ENCODE results near the gene SERPINC1. TPM values are rescaled to one million over a fixed set of nuclear protein-coding genes. Genes with fewer than 3 reads are reported as not detected.
A peak's percentile ranks its signal among the peaks of the same experiment; 100 is the strongest.

SERPINC1 gene
- total RNA-seq, 1 donor from 2014 or later = not detected

DNA sequence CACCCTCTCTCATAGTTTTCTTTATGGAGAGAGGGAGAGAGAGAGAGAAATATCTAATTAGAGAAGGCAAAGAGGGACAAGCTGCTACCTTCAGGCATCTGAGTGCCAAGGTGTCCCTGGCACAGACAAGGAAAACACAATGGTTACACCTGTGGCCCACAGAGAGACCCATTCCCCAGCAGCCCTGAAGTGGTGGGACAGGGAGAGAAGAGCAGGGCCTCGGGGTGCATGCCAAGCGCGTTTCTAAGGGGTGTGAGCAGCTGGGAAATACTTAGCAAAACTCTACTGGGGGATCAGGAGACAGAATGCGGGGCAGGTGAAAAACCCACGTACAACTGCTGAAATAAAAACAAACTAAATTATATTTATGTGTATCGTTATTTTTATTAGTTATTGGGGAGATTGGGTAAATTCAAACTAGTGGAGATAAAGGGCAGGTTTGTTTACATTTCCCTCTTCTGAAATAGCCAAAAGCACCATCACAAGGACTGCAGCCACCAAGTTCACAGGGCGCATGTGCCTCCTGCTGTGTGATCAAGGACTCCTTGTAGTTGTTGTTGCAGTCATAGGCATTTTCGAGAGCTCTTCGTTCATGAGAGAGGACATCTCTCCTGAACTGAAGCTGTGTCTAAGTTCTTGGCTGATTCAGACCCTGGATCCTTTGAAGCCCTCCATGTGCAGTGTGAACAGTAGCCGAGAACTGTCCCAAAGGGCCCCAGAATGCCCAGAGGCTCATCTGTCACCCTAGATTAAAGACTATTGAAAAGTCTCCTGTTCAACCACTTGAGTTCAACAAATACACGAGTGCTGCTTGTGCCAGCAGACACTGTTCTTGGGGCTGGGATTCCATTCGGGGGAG is 737 bp upstream of the SERPINC1 start:
- peaks cover 3% of the 10 kb centered on the region for H3K27me3 ChIP-seq (ENCODE audit: insufficient read depth, low read length)
- Mint-ChIP-seq H3K9me3 (ENCODE audit: unreplicated experiment) (peaks cover 4% of the 10 kb centered on the region), H3K4me3 (ENCODE audit: unreplicated experiment) (no peak overlapping the region), H3K4me1 (ENCODE audit: low read depth, unreplicated experiment) (no peaks in the 10 kb centered on the region), H3K27me3 (ENCODE audit: low read depth, unreplicated experiment) (peaks cover 12% of the 10 kb centered on the region), H3K36me3 (ENCODE audit: low read depth, unreplicated experiment) (peaks cover 3% of the 10 kb centered on the region), H3K27ac (ENCODE audit: unreplicated experiment) (peak overlapping the region; percentile 73)
- no peaks in the 10 kb centered on the region for H4K20me1 ChIP-seq (ENCODE audit: insufficient read depth, low read length)
- no peak overlapping the region for H3K4me2 ChIP-seq (ENCODE audit: low read length)
- DNase-seq (ENCODE audit: low read depth) (no peak), FAIRE-seq (no peak)
- no peaks in the 10 kb centered on the region for H3K9me3 ChIP-seq (ENCODE audit: insufficient read depth, low read depth, low read length)
- H3K4me1 ChIP-seq (ENCODE audit: insufficient read depth, low read length) = no peaks in the 10 kb centered on the region
- no peak overlapping the region for H2AFZ ChIP-seq (ENCODE audit: low read depth, low read length)
- no peaks in the 10 kb centered on the region for H3K36me3 ChIP-seq (ENCODE audit: insufficient read depth, low read length)
- H3K9ac ChIP-seq (ENCODE audit: low read length) = no peak overlapping the region
- no peak for TF ChIP-seq EZH2 (IDR thresholded peaks at IDR 0.05; ENCODE audit: insufficient read depth, low read length)
- TF ChIP-seq, protein P1, sequence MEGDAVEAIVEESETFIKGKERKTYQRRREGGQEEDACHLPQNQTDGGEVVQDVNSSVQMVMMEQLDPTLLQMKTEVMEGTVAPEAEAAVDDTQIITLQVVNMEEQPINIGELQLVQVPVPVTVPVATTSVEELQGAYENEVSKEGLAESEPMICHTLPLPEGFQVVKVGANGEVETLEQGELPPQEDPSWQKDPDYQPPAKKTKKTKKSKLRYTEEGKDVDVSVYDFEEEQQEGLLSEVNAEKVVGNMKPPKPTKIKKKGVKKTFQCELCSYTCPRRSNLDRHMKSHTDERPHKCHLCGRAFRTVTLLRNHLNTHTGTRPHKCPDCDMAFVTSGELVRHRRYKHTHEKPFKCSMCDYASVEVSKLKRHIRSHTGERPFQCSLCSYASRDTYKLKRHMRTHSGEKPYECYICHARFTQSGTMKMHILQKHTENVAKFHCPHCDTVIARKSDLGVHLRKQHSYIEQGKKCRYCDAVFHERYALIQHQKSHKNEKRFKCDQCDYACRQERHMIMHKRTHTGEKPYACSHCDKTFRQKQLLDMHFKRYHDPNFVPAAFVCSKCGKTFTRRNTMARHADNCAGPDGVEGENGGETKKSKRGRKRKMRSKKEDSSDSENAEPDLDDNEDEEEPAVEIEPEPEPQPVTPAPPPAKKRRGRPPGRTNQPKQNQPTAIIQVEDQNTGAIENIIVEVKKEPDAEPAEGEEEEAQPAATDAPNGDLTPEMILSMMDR (IDR thresholded peaks at IDR 0.05; ENCODE audit: insufficient read depth, low read depth, low read length) = no peak
- no peak overlapping the region for H3K4me3 ChIP-seq (ENCODE audit: insufficient read depth, low read depth, low read length)
- no peaks in the 10 kb centered on the region for H3K79me2 ChIP-seq (ENCODE audit: insufficient read depth, low read length)
- H3K27ac ChIP-seq (ENCODE audit: low read depth, low read length) = no peak overlapping the region

DNA sequence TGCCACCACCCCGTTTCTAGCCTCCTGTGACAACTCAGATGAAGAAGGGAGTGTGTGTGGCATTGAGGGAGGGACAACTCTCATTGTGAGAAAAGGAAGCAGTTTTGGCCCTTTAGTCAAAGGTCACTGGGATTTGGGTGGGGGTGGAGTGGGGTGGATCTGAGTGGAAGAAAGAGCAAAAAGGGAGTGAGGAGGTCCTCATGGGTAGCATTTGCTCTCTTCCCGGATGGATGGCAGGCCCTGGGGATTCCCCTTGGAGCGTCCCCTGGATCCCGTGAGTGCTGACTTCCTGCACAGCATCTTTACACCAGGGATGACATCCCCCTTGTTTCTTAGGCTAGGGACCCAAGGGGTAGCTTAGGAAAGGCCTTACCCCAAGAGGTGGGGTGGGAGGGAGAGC is 460 bp downstream of the SERPINC1 start:
- Histone ChIP-seq H3K9me3 (ENCODE audit: insufficient read depth, low read depth, low read length) (no peaks in the 10 kb centered on the region), H2AFZ (ENCODE audit: low read depth, low read length) (no peak overlapping the region), H3K27ac (ENCODE audit: low read depth, low read length) (no peak overlapping the region), H3K36me3 (ENCODE audit: insufficient read depth, low read length) (no peaks in the 10 kb centered on the region), H3K4me3 (ENCODE audit: insufficient read depth, low read depth, low read length) (no peak overlapping the region), H3K9ac (ENCODE audit: low read length) (no peak overlapping the region), H4K20me1 (ENCODE audit: insufficient read depth, low read length) (no peaks in the 10 kb centered on the region), H3K4me1 (ENCODE audit: insufficient read depth, low read length) (no peaks in the 10 kb centered on the region), H3K27me3 (ENCODE audit: insufficient read depth, low read length) (no peaks in the 10 kb centered on the region), H3K4me2 (ENCODE audit: low read length) (no peak overlapping the region), H3K79me2 (ENCODE audit: insufficient read depth, low read length) (no peaks in the 10 kb centered on the region)
- peaks cover 20% of the 10 kb centered on the region for H3K27me3 Mint-ChIP-seq (ENCODE audit: low read depth, unreplicated experiment)
- no peak for TF ChIP-seq EZH2 (IDR thresholded peaks at IDR 0.05; ENCODE audit: insufficient read depth, low read length)
- TF ChIP-seq, protein P1 (IDR thresholded peaks at IDR 0.05; ENCODE audit: insufficient read depth, low read depth, low read length) = no peak
- H3K4me3 Mint-ChIP-seq (ENCODE audit: unreplicated experiment) = no peak overlapping the region
- FAIRE-seq (no peak), DNase-seq (ENCODE audit: low read depth) (no peak)
- H3K27ac Mint-ChIP-seq (ENCODE audit: unreplicated experiment) = no peak overlapping the region
- peaks cover 3% of the 10 kb centered on the region for H3K36me3 Mint-ChIP-seq (ENCODE audit: low read depth, unreplicated experiment)
- H3K9me3 Mint-ChIP-seq (ENCODE audit: unreplicated experiment) = peaks cover 4% of the 10 kb centered on the region
- H3K4me1 Mint-ChIP-seq (ENCODE audit: low read depth, unreplicated experiment) = no peaks in the 10 kb centered on the region

DNA sequence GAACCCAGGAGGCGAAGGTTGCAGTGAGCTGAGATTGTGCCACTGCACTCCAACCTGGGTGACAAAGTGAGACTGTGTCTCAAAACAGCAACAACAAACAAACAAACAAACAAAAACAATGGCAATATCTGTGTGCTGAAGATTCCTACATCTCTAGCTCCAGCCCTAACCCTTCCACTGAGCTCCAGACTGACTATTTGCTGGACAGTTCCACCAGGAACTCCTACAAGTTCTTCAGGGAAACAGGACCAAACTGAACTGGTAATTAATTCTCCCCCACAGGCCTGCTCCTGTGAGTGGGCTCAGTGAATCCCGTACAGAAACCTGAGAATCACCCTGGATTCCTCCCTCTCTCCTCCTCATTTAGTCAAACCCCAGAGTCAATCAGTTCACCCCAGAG is 1.5 kb downstream of the SERPINC1 start:
- no peaks in the 10 kb centered on the region for H4K20me1 ChIP-seq (ENCODE audit: insufficient read depth, low read length)
- no peaks in the 10 kb centered on the region for H3K4me1 Mint-ChIP-seq (ENCODE audit: low read depth, unreplicated experiment)
- FAIRE-seq = no peak

More for the DNA sequence above, 1.5 kb downstream of the SERPINC1 start:
- Histone ChIP-seq H3K4me2 (ENCODE audit: low read length) (no peak overlapping the region), H3K36me3 (ENCODE audit: insufficient read depth, low read length) (no peaks in the 10 kb centered on the region), H3K27me3 (ENCODE audit: insufficient read depth, low read length) (no peaks in the 10 kb centered on the region), H3K9me3 (ENCODE audit: insufficient read depth, low read depth, low read length) (no peaks in the 10 kb centered on the region), H2AFZ (ENCODE audit: low read depth, low read length) (no peak overlapping the region), H3K4me3 (ENCODE audit: insufficient read depth, low read depth, low read length) (no peak overlapping the region), H3K4me1 (ENCODE audit: insufficient read depth, low read length) (no peaks in the 10 kb centered on the region), H3K9ac (ENCODE audit: low read length) (no peak overlapping the region), H3K79me2 (ENCODE audit: insufficient read depth, low read length) (no peaks in the 10 kb centered on the region), H3K27ac (ENCODE audit: low read depth, low read length) (no peak overlapping the region)
- Mint-ChIP-seq H3K27ac (ENCODE audit: unreplicated experiment) (no peak overlapping the region), H3K36me3 (ENCODE audit: low read depth, unreplicated experiment) (peaks cover 3% of the 10 kb centered on the region), H3K27me3 (ENCODE audit: low read depth, unreplicated experiment) (peaks cover 24% of the 10 kb centered on the region), H3K9me3 (ENCODE audit: unreplicated experiment) (no peaks in the 10 kb centered on the region), H3K4me3 (ENCODE audit: unreplicated experiment) (no peak overlapping the region)
- TF ChIP-seq EZH2 (IDR thresholded peaks at IDR 0.05; ENCODE audit: insufficient read depth, low read length) = no peak
- TF ChIP-seq, protein P1 (IDR thresholded peaks at IDR 0.05; ENCODE audit: insufficient read depth, low read depth, low read length) = no peak
- DNase-seq (ENCODE audit: low read depth) = no peak
